Measurements from ENCODE around the gene FEM1A. TPM values are rescaled to one million over a fixed set of nuclear protein-coding genes. Genes with fewer than 3 reads are reported as not detected.

FEM1A gene
- total and polyA plus RNA-seq, 2 of the 13 experiments (the other 11 are each of a cell fraction or from before 2014, with no cell fraction given) = 3.2 to 10.8 TPM

DNA sequence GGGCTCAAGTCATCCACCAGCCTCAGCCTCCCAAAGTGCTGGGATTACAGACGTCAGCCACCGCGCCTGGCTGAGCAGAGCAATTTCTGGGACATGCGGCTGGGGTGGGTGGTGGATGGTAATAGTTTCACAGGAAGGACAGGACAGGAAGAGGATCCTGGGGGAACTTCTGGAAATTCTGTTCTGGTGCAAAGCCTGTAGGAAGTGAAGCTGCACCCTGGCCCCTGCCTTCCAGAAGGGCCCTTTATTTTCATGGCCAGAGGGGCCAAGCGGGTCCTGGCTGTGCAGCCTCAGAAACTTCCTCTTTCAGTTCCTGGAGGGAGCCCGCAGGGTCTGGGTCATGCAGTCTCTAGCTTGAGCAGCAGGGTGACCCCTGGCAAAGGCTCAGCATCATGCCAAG, 15.7 kb downstream of the FEM1A start:
- Histone ChIP-seq H3K79me2 (ENCODE audit: insufficient read depth, low read length) (no peaks in the 10 kb centered on the region), H3K4me3 (replicated peaks in 1 of 3; ENCODE audit: insufficient read depth in 1 of 3, low read depth in 2 of 3, low read length in 3 of 3) (no peak overlapping the region; a peak in 1 of 6 replicates), H3K36me3 (replicated peaks in 1 of 2; ENCODE audit: control insufficient read depth in 1 of 2, insufficient read depth in 2 of 2, low read length in 2 of 2) (no peaks in the 10 kb centered on the region), H2AFZ (ENCODE audit: low read length) (no peak overlapping the region), H4K20me1 (ENCODE audit: insufficient read depth, low read length) (no peaks in the 10 kb centered on the region), H3K9ac (ENCODE audit: insufficient read depth, low read depth, low read length) (no peak overlapping the region), H3K4me2 (ENCODE audit: low read depth, low read length) (peak overlapping the region; percentile 45; the same call in 1 of the 2 replicates), H3K27ac (ENCODE audit: extremely low read length, insufficient read depth, low read length) (no peak overlapping the region), H3K4me1 (ENCODE audit: insufficient read depth, low read length) (peaks cover 37% of the 10 kb centered on the region), H3K27me3 (ENCODE audit: control insufficient read depth in 1 of 2, insufficient read depth in 2 of 2, low read length in 2 of 2) (no peaks in the 10 kb centered on the region), H3K9me3 (ENCODE audit: low read length) (no peaks in the 10 kb centered on the region)
- intact Hi-C loops (cut with micrococcal nuclease; ENCODE audit: unreplicated experiment) (no loop called here), in situ Hi-C loops (cut with HindIII; ENCODE audit: extremely low pct_ligation_motif_present, low pct_unique_long_range_greater_than_20kb) (loop anchor here (5.0 kb wide), 1 partner anchor 45 kb away; no protein-coding TSS in a partner anchor)
- no CpG with 5 or more reads among the region's 6 CpGs for WGBS (ENCODE audit: low lambda C conversion rate)
- FAIRE-seq (no peak), DNase-seq (ENCODE audit: low spot score) (no peak), ATAC-seq (no peak)
- no TSS peak for BruUV-seq (replicated peaks)
- no peak for TF ChIP-seq NFKBIZ (CRISPR knock-in tag; IDR thresholded peaks at IDR 0.05)
- ChIA-PET CTCF (ENCODE audit: low intra/inter-chr PET ratio, low total read pairs) (no interaction called here), POLR2A (no interaction called here)

DNA sequence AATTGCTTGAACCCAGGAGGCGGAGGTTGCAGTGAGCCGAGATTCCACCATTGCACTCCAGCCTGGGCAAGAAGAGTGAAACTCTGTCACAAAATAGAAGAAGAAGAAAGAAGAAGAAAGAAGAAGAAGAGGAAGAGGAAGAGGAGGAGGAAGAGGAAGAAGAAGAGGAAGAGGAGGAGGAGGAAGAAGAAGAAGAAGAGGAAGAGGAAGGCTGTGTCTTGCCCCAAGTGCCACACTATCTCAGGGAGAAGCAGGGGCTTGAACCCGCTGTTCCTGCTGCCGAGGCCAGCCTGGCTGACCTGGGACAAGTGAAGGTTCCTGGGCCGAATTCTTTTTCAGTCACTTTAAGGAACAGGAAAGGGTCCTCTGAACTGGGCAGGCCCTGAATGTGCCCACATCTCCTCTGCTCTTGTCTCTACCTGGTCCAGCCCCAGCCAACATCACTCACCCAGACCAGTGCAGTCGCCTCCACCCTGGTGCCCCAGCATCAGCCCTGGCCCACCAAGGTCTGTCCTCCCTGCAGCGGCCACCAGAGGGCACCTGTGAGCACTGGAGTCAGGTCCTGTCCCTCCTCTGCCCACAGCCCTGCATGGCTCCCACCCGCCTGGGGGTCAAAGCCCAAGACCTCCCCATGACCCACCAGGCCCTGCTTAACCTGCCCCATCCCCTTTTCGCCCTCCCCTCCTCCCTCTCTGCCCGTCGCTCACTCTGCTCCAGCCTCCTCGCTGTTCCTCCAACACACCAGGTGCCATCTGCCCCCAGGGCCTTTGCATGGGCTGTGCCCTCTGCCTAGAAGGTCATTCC, 20.0 kb downstream of the FEM1A start:
- CTCF ChIA-PET (ENCODE audit: low intra/inter-chr PET ratio, low total read pairs) = interaction anchor here (1.1 to 2.6 kb wide), 4 partner anchors 37 to 218 kb away, joined by 3 to 27 read pairs (median 5); no protein-coding TSS in a partner anchor
- Histone ChIP-seq H3K4me3 (replicated peaks in 1 of 3; ENCODE audit: insufficient read depth in 1 of 3, low read depth in 2 of 3, low read length in 3 of 3) (no peak overlapping the region; a peak in 1 of 6 replicates), H3K4me1 (ENCODE audit: insufficient read depth, low read length) (peaks cover 58% of the 10 kb centered on the region), H3K9ac (ENCODE audit: insufficient read depth, low read depth, low read length) (no peak overlapping the region), H2AFZ (ENCODE audit: low read length) (no peak overlapping the region), H3K4me2 (ENCODE audit: low read depth, low read length) (0 out of 2 replicates have a peak overlapping the region, but pooled peaks have one; percentile 2), H3K79me2 (ENCODE audit: insufficient read depth, low read length) (no peaks in the 10 kb centered on the region), H3K36me3 (replicated peaks in 1 of 2; ENCODE audit: control insufficient read depth in 1 of 2, insufficient read depth in 2 of 2, low read length in 2 of 2) (peaks cover 1% of the 10 kb centered on the region in 2 experiments; a peak in 1 of 5 replicates), H3K27ac (ENCODE audit: extremely low read length, insufficient read depth, low read length) (no peak overlapping the region), H3K9me3 (ENCODE audit: low read length) (no peaks in the 10 kb centered on the region), H3K27me3 (ENCODE audit: control insufficient read depth in 1 of 2, insufficient read depth in 2 of 2, low read length in 2 of 2) (no peaks in the 10 kb centered on the region), H4K20me1 (ENCODE audit: insufficient read depth, low read length) (no peaks in the 10 kb centered on the region)
- 51% methylated on average over 10 of the region's 12 CpGs for WGBS (ENCODE audit: low lambda C conversion rate)
- peak; percentile 76 for ATAC-seq
- peak; percentile 63 for DNase-seq (ENCODE audit: low spot score)
- intact Hi-C loops (cut with micrococcal nuclease; ENCODE audit: unreplicated experiment) = no loop called here
- peak; percentile 71 for FAIRE-seq
- no TSS peak for BruUV-seq (replicated peaks)
- POLR2A ChIA-PET = interaction anchor here (1.0 to 1.8 kb wide), 2 partner anchors 19 to 59 kb away, joined by 5 to 9 read pairs; partner anchors contain the start of gene TICAM1
- in situ Hi-C loops (cut with HindIII; ENCODE audit: extremely low pct_ligation_motif_present, low pct_unique_long_range_greater_than_20kb) = loop anchor here (5.0 kb wide), 2 partner anchors 101 to 221 kb away; no protein-coding TSS in a partner anchor
- no peak for TF ChIP-seq ZNF343 (CRISPR knock-in tag; IDR thresholded peaks at IDR 0.05)
- TF ChIP-seq, protein P1, sequence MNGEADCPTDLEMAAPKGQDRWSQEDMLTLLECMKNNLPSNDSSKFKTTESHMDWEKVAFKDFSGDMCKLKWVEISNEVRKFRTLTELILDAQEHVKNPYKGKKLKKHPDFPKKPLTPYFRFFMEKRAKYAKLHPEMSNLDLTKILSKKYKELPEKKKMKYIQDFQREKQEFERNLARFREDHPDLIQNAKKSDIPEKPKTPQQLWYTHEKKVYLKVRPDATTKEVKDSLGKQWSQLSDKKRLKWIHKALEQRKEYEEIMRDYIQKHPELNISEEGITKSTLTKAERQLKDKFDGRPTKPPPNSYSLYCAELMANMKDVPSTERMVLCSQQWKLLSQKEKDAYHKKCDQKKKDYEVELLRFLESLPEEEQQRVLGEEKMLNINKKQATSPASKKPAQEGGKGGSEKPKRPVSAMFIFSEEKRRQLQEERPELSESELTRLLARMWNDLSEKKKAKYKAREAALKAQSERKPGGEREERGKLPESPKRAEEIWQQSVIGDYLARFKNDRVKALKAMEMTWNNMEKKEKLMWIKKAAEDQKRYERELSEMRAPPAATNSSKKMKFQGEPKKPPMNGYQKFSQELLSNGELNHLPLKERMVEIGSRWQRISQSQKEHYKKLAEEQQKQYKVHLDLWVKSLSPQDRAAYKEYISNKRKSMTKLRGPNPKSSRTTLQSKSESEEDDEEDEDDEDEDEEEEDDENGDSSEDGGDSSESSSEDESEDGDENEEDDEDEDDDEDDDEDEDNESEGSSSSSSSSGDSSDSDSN (CRISPR knock-in tag; IDR thresholded peaks at IDR 0.05) = 0 out of 2 replicates have a peak, but pooled peaks have one; percentile 21
- no peak for TF ChIP-seq CBX1 (IDR thresholded peaks at IDR 0.05; ENCODE audit: low read depth)
- no peak; the same call in 1 of the 2 replicates for TF ChIP-seq CREM (IDR thresholded peaks at IDR 0.05)
- TF ChIP-seq CREM (CRISPR knock-in tag; IDR thresholded peaks at IDR 0.05) = no peak
- no peak for TF ChIP-seq MTA3 (CRISPR knock-in tag; IDR thresholded peaks at IDR 0.05)
- no peak for TF ChIP-seq ZNF749 (CRISPR knock-in tag; IDR thresholded peaks at IDR 0.05; ENCODE audit: borderline replicate concordance)
- TF ChIP-seq SRF (IDR thresholded peaks at IDR 0.05; ENCODE audit: low read depth, low read length) = no peak
- no peak for TF ChIP-seq ZNF530 (CRISPR knock-in tag; IDR thresholded peaks at IDR 0.05; ENCODE audit: low read depth)
- no peak for TF ChIP-seq ZNF543 (CRISPR knock-in tag; IDR thresholded peaks at IDR 0.05)
- TF ChIP-seq, protein P2, sequence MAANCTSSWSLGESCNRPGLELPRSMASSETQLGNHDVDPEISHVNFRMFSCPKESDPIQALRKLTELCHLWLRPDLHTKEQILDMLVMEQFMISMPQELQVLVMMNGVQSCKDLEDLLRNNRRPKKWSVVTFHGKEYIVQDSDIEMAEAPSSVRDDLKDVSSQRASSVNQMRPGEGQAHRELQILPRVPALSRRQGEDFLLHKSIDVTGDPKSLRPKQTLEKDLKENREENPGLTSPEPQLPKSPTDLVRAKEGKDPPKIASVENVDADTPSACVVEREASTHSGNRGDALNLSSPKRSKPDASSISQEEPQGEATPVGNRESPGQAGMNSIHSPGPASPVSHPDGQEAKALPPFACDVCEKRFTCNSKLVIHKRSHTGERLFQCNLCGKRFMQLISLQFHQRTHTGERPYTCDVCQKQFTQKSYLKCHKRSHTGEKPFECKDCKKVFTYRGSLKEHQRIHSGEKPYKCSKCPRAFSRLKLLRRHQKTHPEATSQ (CRISPR knock-in tag; IDR thresholded peaks at IDR 0.05; ENCODE audit: borderline replicate concordance) = no peak
- TF ChIP-seq ZNF446 (CRISPR knock-in tag; IDR thresholded peaks at IDR 0.05) = no peak
- no peak for TF ChIP-seq NR3C1 (CRISPR knock-in tag; IDR thresholded peaks at IDR 0.05)
